Measurements from ENCODE around the gene SLC36A1.

SLC36A1 gene

DNA sequence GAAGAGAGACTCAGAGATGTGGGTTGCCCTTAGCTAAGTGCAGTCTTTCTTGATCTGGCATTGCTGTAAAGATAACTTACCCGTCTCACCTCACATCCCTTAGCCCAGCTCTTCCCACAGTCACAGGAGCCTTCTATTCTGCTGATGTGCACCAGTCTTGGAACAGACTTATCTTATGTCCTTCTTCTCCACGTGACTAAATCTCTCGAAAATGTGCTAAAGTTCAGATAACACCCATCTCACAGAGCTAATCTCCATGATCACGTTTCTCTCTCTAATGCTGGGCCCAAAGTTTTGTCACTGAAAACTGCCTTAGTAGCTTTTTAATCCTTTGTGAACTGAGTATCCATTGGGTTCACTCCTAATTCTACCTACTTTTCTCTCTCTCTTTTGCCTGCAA, 16.7 kb downstream of the SLC36A1 start:
- no peak for TF ChIP-seq SNAI2 (CRISPR knock-in tag; IDR thresholded peaks at IDR 0.05)
- TF ChIP-seq RARB (CRISPR knock-in tag; IDR thresholded peaks at IDR 0.05): no peak
- TF ChIP-seq ZNF565 (CRISPR knock-in tag; conservative IDR thresholded peaks at IDR 0.05; ENCODE audit: low read depth): no peak
- no peak for TF ChIP-seq GLIS3 (CRISPR knock-in tag; IDR thresholded peaks at IDR 0.05)
- no peak for TF ChIP-seq ZFP3 (CRISPR knock-in tag; IDR thresholded peaks at IDR 0.05)
- TF ChIP-seq, protein P1, sequence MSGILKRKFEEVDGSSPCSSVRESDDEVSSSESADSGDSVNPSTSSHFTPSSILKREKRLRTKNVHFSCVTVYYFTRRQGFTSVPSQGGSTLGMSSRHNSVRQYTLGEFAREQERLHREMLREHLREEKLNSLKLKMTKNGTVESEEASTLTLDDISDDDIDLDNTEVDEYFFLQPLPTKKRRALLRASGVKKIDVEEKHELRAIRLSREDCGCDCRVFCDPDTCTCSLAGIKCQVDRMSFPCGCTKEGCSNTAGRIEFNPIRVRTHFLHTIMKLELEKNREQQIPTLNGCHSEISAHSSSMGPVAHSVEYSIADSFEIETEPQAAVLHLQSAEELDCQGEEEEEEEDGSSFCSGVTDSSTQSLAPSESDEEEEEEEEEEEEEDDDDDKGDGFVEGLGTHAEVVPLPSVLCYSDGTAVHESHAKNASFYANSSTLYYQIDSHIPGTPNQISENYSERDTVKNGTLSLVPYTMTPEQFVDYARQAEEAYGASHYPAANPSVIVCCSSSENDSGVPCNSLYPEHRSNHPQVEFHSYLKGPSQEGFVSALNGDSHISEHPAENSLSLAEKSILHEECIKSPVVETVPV (CRISPR knock-in tag; IDR thresholded peaks at IDR 0.05): no peak
- TF ChIP-seq TCF4 (CRISPR knock-in tag; IDR thresholded peaks at IDR 0.05; ENCODE audit: borderline replicate concordance): no peak
- TF ChIP-seq PPARA (CRISPR knock-in tag; IDR thresholded peaks at IDR 0.05; ENCODE audit: borderline replicate concordance): no peak
- no peak for ATAC-seq

DNA sequence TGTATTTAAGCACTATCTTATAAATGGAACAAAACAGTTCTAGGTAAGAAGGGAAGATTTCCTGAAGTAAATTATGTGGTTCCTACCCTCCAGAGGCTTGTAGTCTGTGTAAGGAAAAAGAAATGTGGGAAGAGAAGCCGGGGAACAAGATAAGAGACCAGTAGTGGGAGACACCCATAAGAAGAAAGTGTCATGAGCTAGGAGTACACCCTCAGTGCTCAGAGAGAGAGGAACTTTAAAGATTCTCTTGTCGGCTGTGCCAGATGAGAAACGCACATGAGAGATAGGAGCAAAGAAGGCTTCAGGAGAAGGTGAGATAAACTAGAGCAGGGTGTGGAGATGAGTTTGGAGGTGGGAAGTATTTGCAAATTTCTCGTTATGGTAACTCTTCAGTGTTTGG, 18.1 kb downstream of the SLC36A1 start:
- no peak for TF ChIP-seq ZNF565 (CRISPR knock-in tag; conservative IDR thresholded peaks at IDR 0.05; ENCODE audit: low read depth)
- no peak for TF ChIP-seq SNAI2 (CRISPR knock-in tag; IDR thresholded peaks at IDR 0.05)
- TF ChIP-seq, protein P2, sequence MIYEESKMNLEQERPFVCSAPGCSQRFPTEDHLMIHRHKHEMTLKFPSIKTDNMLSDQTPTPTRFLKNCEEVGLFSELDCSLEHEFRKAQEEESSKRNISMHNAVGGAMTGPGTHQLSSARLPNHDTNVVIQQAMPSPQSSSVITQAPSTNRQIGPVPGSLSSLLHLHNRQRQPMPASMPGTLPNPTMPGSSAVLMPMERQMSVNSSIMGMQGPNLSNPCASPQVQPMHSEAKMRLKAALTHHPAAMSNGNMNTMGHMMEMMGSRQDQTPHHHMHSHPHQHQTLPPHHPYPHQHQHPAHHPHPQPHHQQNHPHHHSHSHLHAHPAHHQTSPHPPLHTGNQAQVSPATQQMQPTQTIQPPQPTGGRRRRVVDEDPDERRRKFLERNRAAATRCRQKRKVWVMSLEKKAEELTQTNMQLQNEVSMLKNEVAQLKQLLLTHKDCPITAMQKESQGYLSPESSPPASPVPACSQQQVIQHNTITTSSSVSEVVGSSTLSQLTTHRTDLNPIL (CRISPR knock-in tag; IDR thresholded peaks at IDR 0.05; ENCODE audit: low read depth): no peak
- TF ChIP-seq, protein P3, sequence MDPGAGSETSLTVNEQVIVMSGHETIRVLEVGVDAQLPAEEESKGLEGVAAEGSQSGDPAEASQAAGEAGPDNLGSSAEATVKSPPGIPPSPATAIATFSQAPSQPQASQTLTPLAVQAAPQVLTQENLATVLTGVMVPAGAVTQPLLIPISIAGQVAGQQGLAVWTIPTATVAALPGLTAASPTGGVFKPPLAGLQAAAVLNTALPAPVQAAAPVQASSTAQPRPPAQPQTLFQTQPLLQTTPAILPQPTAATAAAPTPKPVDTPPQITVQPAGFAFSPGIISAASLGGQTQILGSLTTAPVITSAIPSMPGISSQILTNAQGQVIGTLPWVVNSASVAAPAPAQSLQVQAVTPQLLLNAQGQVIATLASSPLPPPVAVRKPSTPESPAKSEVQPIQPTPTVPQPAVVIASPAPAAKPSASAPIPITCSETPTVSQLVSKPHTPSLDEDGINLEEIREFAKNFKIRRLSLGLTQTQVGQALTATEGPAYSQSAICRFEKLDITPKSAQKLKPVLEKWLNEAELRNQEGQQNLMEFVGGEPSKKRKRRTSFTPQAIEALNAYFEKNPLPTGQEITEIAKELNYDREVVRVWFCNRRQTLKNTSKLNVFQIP (CRISPR knock-in tag; IDR thresholded peaks at IDR 0.05; ENCODE audit: borderline replicate concordance, low read depth): no peak
- no peak for TF ChIP-seq ARNTL (CRISPR knock-in tag; IDR thresholded peaks at IDR 0.05; ENCODE audit: borderline replicate concordance, low read depth)
- no peak for TF ChIP-seq PPARA (CRISPR knock-in tag; IDR thresholded peaks at IDR 0.05; ENCODE audit: borderline replicate concordance)
- TF ChIP-seq TCF4 (CRISPR knock-in tag; IDR thresholded peaks at IDR 0.05; ENCODE audit: borderline replicate concordance): no peak
- TF ChIP-seq OSR1 (CRISPR knock-in tag; IDR thresholded peaks at IDR 0.05): no peak
- TF ChIP-seq, protein P4, sequence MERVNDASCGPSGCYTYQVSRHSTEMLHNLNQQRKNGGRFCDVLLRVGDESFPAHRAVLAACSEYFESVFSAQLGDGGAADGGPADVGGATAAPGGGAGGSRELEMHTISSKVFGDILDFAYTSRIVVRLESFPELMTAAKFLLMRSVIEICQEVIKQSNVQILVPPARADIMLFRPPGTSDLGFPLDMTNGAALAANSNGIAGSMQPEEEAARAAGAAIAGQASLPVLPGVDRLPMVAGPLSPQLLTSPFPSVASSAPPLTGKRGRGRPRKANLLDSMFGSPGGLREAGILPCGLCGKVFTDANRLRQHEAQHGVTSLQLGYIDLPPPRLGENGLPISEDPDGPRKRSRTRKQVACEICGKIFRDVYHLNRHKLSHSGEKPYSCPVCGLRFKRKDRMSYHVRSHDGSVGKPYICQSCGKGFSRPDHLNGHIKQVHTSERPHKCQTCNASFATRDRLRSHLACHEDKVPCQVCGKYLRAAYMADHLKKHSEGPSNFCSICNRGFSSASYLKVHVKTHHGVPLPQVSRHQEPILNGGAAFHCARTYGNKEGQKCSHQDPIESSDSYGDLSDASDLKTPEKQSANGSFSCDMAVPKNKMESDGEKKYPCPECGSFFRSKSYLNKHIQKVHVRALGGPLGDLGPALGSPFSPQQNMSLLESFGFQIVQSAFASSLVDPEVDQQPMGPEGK (CRISPR knock-in tag; IDR thresholded peaks at IDR 0.05; ENCODE audit: borderline replicate concordance): no peak
- TF ChIP-seq, protein P1 (CRISPR knock-in tag; IDR thresholded peaks at IDR 0.05): no peak
- no peak for TF ChIP-seq BACH2 (CRISPR knock-in tag; IDR thresholded peaks at IDR 0.05; ENCODE audit: borderline replicate concordance)
- ATAC-seq: no peak

DNA sequence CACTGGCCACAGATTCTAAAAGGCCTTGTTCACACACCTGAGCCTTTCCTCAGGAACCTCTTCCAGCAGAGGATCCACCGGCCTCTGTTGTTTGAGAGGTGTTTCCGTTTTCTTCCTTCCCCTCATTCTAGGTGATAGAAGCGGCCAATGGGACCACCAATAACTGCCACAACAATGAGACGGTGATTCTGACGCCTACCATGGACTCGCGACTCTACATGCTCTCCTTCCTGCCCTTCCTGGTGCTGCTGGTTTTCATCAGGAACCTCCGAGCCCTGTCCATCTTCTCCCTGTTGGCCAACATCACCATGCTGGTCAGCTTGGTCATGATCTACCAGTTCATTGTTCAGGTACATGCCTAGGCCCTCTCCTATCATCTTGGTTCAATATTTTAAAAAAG, 20.2 kb downstream of the SLC36A1 start:
- TF ChIP-seq, protein P2 (CRISPR knock-in tag; IDR thresholded peaks at IDR 0.05; ENCODE audit: low read depth): no peak
- no peak for TF ChIP-seq ISL1 (CRISPR knock-in tag; IDR thresholded peaks at IDR 0.05)
- TF ChIP-seq, protein P4 (CRISPR knock-in tag; IDR thresholded peaks at IDR 0.05; ENCODE audit: borderline replicate concordance): no peak
- TF ChIP-seq GLIS3 (CRISPR knock-in tag; IDR thresholded peaks at IDR 0.05): no peak
- TF ChIP-seq TCF4 (CRISPR knock-in tag; IDR thresholded peaks at IDR 0.05; ENCODE audit: borderline replicate concordance): no peak
- TF ChIP-seq, protein P5, sequence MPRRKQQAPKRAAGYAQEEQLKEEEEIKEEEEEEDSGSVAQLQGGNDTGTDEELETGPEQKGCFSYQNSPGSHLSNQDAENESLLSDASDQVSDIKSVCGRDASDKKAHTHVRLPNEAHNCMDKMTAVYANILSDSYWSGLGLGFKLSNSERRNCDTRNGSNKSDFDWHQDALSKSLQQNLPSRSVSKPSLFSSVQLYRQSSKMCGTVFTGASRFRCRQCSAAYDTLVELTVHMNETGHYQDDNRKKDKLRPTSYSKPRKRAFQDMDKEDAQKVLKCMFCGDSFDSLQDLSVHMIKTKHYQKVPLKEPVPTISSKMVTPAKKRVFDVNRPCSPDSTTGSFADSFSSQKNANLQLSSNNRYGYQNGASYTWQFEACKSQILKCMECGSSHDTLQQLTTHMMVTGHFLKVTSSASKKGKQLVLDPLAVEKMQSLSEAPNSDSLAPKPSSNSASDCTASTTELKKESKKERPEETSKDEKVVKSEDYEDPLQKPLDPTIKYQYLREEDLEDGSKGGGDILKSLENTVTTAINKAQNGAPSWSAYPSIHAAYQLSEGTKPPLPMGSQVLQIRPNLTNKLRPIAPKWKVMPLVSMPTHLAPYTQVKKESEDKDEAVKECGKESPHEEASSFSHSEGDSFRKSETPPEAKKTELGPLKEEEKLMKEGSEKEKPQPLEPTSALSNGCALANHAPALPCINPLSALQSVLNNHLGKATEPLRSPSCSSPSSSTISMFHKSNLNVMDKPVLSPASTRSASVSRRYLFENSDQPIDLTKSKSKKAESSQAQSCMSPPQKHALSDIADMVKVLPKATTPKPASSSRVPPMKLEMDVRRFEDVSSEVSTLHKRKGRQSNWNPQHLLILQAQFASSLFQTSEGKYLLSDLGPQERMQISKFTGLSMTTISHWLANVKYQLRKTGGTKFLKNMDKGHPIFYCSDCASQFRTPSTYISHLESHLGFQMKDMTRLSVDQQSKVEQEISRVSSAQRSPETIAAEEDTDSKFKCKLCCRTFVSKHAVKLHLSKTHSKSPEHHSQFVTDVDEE (CRISPR knock-in tag; IDR thresholded peaks at IDR 0.05): no peak
- no peak for TF ChIP-seq ZC3H10 (CRISPR knock-in tag; IDR thresholded peaks at IDR 0.05)

More for the DNA sequence above, 20.2 kb downstream of the SLC36A1 start:
- no peak for ATAC-seq
